ENCODE measurements around the gene PYCR2.

GRCh38 chr1:225890346-225891228 is 33.5 kb downstream of the PYCR2 start:
- TF ChIP-seq CTCF (IDR thresholded peaks at IDR 0.05) (no peak), REST (IDR thresholded peaks at IDR 0.05; ENCODE audit: insufficient read depth in 1 of 2, low read depth in 2 of 2, low read length in 1 of 2) (no peak)

Data from Panc1 (cell line).